ENCODE results near the gene C6orf52.
A peak's percentile ranks its signal among the peaks of the same experiment; 100 is the strongest.

The C6orf52 gene

DNA sequence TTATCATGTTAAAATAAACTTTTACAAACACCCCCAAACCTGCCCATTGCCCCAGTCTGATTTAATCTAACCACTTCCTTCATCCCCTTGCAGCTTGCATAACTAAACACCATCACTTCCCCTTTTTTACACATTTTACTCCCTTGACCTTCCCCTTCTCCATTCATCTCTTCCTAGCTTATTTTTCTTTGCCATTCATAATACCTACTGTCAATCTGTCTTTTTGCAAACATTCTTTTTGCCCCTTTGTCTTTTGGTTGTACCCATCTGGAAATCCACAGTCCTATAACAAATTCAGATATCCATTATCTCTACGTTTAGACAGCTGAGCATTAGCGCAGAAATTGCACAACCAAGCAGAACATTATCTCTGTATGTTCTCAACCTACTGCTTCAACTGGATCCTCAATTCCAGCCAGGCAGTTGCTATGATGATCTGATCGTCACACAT, 51.2 kb downstream of the C6orf52 start:
- no peak for DNase-seq (ENCODE audit: low read depth)
- TF ChIP-seq, protein P1, sequence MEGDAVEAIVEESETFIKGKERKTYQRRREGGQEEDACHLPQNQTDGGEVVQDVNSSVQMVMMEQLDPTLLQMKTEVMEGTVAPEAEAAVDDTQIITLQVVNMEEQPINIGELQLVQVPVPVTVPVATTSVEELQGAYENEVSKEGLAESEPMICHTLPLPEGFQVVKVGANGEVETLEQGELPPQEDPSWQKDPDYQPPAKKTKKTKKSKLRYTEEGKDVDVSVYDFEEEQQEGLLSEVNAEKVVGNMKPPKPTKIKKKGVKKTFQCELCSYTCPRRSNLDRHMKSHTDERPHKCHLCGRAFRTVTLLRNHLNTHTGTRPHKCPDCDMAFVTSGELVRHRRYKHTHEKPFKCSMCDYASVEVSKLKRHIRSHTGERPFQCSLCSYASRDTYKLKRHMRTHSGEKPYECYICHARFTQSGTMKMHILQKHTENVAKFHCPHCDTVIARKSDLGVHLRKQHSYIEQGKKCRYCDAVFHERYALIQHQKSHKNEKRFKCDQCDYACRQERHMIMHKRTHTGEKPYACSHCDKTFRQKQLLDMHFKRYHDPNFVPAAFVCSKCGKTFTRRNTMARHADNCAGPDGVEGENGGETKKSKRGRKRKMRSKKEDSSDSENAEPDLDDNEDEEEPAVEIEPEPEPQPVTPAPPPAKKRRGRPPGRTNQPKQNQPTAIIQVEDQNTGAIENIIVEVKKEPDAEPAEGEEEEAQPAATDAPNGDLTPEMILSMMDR (conservative IDR thresholded peaks at IDR 0.05; ENCODE audit: low read depth, low read length), result no peak

DNA sequence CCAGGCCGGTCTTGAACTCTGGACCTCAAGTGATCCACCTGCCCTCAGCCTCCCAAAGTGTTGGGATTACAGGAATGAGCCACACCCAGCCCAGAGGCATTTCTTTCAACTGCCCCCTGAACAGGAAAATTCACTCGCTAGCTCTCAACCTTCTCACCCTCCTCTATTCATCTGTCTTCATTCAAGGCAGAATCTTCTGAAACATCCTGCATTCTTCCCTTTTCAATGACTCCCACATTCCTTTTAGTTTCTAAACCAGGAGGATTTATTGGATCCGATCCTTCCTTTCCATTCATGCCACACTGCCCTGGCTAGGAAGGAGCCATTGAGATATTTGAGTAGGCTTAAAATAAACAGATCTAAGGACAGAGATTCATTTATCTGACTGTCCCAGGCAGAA, 52.9 kb downstream of the C6orf52 start:
- TF ChIP-seq, protein P1 (conservative IDR thresholded peaks at IDR 0.05; ENCODE audit: low read depth, low read length), result no peak
- no peak overlapping the region for H3K4me3 ChIP-seq (ENCODE audit: low read length)
- DNase-seq (ENCODE audit: low read depth), result no peak

More for the DNA sequence above, 51.2 kb downstream of the C6orf52 start:
- no peak overlapping the region for H3K4me3 ChIP-seq (ENCODE audit: low read length)

DNA sequence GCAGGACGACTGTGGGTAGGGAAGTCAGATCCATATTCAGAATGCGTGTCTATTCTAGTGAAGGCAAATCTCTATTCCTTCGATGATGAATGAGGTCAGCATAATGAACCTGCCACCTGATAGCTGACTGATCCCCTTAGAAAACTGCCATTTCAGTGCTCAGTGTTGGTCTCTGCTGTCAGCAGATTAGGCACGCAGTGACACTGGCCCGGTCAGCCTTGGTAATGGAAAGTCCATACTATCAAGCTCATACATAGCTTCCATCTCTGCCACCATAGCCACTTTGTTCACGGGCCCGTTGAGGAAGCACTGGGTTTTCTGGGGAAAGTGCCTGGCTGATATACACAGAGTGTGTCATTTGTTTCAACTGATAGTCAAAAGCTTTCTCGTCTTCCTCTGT, 54.0 kb downstream of the C6orf52 start:
- no peak overlapping the region for H3K4me3 ChIP-seq (ENCODE audit: low read length)
- no peak for DNase-seq (ENCODE audit: low read depth)
- TF ChIP-seq, protein P1 (conservative IDR thresholded peaks at IDR 0.05; ENCODE audit: low read depth, low read length), result no peak

DNA sequence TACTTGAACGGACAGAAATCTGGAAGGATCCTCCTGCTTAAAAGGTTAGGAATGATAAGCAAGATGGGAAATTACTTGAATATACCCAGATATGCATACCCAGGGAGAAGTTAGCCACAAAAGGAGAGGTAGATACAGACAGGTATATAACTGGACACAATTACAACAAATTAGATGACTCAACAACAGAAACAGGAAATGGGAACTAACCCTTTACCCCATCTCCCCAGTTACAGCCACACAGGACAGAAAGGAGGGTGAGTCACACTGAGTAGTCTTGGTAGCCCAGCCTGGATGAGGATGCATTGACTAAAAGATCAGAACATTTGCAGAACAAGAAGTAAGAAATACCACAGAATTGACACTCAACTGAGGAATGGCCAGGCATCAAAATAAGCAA, 61.2 kb downstream of the C6orf52 start:
- peak; percentile 30 for DNase-seq (ENCODE audit: low read depth)
- no peak overlapping the region for H3K4me3 ChIP-seq (ENCODE audit: low read length)
- TF ChIP-seq, protein P1 (conservative IDR thresholded peaks at IDR 0.05; ENCODE audit: low read depth, low read length), result no peak

DNA sequence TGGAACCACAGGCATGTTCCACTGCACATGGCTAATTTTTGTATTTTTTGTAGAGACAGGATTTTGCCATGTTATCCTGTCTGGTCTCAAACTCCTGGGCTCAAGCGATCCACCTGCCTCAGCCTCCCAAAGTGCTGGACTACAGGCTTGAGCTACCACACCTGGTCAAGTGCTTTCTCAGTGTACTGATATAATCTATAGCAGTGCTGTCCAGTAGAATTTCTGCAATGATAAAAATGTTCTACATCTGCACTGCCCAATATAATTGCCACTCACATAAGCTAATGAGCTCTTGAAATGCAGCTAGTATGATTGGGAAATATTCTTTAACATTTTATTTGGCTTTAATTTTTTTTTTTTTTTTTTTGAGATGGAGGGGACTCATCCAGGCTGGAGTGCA, 64.2 kb downstream of the C6orf52 start:
- H3K4me3 ChIP-seq (ENCODE audit: low read length), result no peak overlapping the region
- no peak for DNase-seq (ENCODE audit: low read depth)
- TF ChIP-seq, protein P1 (conservative IDR thresholded peaks at IDR 0.05; ENCODE audit: low read depth, low read length), result no peak

DNA sequence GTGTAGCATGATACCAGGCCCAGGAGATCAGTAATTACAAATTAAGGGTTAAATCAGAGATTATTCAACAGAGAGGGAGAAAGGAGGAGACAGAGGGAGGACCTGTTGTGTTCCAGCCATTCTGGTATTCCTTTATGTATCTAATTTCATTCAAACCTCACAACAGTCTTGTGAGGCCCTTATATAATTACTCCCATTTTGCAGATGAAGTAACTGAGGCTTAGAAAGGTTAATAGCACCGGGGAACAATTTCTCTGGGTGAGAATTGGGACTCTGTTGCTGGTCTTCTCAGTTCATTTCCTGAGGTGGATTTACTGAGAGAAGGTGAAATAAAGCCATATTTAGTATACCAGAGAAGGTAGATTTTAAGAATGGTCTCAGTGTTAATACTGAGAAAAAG, 66.6 kb downstream of the C6orf52 start:
- DNase-seq (ENCODE audit: low read depth), result no peak
- TF ChIP-seq, protein P1 (conservative IDR thresholded peaks at IDR 0.05; ENCODE audit: low read depth, low read length), result no peak
- no peak overlapping the region for H3K4me3 ChIP-seq (ENCODE audit: low read length)

DNA sequence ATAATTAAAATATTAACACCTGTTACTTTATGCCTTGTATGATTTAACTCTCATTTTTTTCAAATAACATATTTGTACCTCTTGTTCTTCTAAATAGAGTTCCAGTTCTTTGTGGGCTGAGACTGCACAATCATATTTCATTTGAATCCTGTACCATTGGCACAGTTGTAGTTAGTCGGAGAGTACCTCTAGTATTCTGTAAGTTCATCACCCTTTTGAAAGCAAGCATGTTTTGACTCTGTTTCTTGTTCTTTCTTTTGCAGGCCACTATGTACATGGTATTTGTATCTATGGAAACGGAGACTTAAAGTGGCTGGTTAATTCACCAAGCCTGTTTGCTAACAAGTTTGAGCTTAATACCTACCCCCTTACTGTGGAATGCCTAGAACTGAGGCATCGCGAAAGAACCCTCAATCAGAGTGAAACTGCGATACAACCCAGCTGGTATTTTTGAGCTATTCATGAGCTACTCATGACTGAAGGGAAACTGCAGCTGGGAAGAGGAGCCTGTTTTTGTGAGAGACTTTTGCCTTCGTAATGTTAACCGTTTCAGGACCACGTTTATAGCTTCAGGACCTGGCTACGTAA, 68.2 kb downstream of the C6orf52 start:
- TF ChIP-seq, protein P1 (conservative IDR thresholded peaks at IDR 0.05; ENCODE audit: low read depth, low read length), result no peak
- peak; percentile 59 for DNase-seq (ENCODE audit: low read depth)
- no peak overlapping the region for H3K4me3 ChIP-seq (ENCODE audit: low read length)
